22Rv1 (cell line): ENCODE results near the gene SDK1.

Source experiments
- ZFX ChIP-seq: fragments of 450-650 bp; IDR thresholded peaks from 2 replicates; pipeline ENCODE4 v1.6.1; 2017; ENCODE audit warnings: antibody characterized with exemption, borderline replicate concordance
- TF ChIP-seq, protein P1 (sequence below): fragments of 450-650 bp; IDR thresholded peaks from 2 replicates; pipeline ENCODE4 v1.5.1; 2017; ENCODE audit warnings: mild to moderate bottlenecking

DNA sequence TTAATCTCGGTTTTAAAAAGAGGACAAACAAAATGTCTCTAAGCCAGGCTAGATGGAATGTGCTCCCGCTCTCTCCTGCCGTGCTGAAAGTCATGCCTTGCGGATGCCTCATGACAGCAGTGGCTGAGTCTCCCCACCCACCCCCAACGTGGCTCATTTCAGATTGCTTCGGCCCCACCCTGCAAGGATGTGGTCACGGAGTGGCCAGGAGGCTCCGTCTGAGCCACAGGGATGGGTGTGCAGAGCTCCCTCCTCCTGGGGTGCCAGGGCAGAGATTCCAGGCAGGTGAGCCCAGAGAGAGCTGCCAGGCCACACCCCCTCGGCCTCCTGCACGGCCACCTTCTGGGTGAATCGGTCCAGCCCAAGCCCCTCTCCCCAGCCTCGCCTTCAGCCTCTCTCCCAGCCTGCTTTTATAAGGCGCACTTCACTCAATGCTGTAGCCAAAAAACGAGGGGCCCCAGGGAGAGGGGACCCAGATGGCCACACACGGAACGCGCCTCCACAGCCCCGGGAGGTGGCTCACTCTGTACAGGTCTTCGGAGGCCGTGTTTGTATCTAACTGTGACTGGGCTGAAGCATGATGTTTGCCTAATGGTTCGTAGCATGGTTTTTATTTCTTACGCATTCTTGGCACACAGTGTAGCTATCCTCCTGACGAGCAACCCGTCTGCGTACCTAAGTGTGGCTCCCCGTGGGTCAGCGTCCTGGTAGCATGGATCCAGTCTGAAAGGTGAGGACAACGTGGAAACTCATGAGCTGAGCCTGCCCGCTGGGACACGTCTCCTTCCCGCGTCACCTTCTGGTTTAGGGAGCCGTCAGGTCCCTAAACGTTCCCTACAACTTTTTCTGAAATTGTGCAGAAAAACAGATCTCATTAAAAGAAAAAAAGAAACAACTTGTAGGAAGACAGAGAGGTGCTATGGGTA lies 967.3 kb downstream of the SDK1 start:
- TF ChIP-seq, protein P1, sequence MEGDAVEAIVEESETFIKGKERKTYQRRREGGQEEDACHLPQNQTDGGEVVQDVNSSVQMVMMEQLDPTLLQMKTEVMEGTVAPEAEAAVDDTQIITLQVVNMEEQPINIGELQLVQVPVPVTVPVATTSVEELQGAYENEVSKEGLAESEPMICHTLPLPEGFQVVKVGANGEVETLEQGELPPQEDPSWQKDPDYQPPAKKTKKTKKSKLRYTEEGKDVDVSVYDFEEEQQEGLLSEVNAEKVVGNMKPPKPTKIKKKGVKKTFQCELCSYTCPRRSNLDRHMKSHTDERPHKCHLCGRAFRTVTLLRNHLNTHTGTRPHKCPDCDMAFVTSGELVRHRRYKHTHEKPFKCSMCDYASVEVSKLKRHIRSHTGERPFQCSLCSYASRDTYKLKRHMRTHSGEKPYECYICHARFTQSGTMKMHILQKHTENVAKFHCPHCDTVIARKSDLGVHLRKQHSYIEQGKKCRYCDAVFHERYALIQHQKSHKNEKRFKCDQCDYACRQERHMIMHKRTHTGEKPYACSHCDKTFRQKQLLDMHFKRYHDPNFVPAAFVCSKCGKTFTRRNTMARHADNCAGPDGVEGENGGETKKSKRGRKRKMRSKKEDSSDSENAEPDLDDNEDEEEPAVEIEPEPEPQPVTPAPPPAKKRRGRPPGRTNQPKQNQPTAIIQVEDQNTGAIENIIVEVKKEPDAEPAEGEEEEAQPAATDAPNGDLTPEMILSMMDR, result no peak
- no peak for TF ChIP-seq ZFX
